Right atrium auricular region (tissue), 2 donors: Measurements from ENCODE around the gene LIPN. TPM values are rescaled to one million over a fixed set of nuclear protein-coding genes. Genes with fewer than 3 reads are reported as not detected.

Experiments
- total RNA-seq, 2 donors: library from RNA; depleted of rRNA; stranded (reverse); fragments of >200 nt; gene quantifications; one replicate each; pipeline ENCODE4 v1.1.0, GENCODE V29; 2016

LIPN gene
- total RNA-seq, 2 donors from 2014 or later, result not detected

Other genes starting within 250 kb of the LIPN start
- 10 to 100 TPM; 14.9 to 26.8 TPM for gene RNLS, start 176.7 kb upstream of the LIPN start, total RNA-seq
- gene LIPJ, start 173.3 kb upstream of the LIPN start, total RNA-seq, result under 1 TPM in 1 of 2 donors, not detected in 1; 0.08 TPM
- gene LIPF, start 95.6 kb upstream of the LIPN start, total RNA-seq, result not detected
- not detected for gene LIPK, start 53.8 kb upstream of the LIPN start, total RNA-seq
- gene LIPM, start 42.7 kb downstream of the LIPN start, total RNA-seq, result under 1 TPM; 0.67 to 0.83 TPM
- gene ANKRD22, start 91.8 kb downstream of the LIPN start, total RNA-seq, result not detected
- 10 to 100 TPM in 1 of 2 donors, 1 to 10 TPM in 1; 8.8 to 13.8 TPM for gene STAMBPL1, start 120.2 kb downstream of the LIPN start, total RNA-seq
- 1,000 to 10,000 TPM in 1 of 2 donors, 100 to 1,000 TPM in 1; 934 to 1,936 TPM for gene ACTA2, start 192.8 kb downstream of the LIPN start, total RNA-seq
- 10 to 100 TPM in 1 of 2 donors, 1 to 10 TPM in 1; 8.0 to 12.2 TPM for gene FAS, start 230.8 kb downstream of the LIPN start, total RNA-seq